ENCODE results near the gene BICD1. TPM values are rescaled to one million over a fixed set of nuclear protein-coding genes. Genes with fewer than 3 reads are reported as not detected.

The BICD1 gene
- total and polyA plus RNA-seq, 2 of the 13 experiments (the other 11 are each of a cell fraction or from before 2014, with no cell fraction given), result 4.5 to 5.2 TPM

GRCh38 chr12:32399370-32400113, 292.9 kb downstream of the BICD1 start, which contains the start of gene FGD4 (continued):
- TF ChIP-seq SP1 (IDR thresholded peaks at IDR 0.05), result no peak
- no peak; the same call in 1 of the 2 replicates for TF ChIP-seq SP1 (CRISPR knock-in tag; IDR thresholded peaks at IDR 0.05)
- TF ChIP-seq ATF7 (IDR thresholded peaks at IDR 0.05), result no peak
- TF ChIP-seq ATF7 (CRISPR knock-in tag; IDR thresholded peaks at IDR 0.05), result no peak
- no peak for TF ChIP-seq SIX1 (CRISPR knock-in tag; IDR thresholded peaks at IDR 0.05; ENCODE audit: borderline replicate concordance)
- 0 out of 2 replicates have a peak, but pooled peaks have one; percentile 46 for TF ChIP-seq ZNF557 (CRISPR knock-in tag; IDR thresholded peaks at IDR 0.05)
- peak; percentile 74; the same call in 1 of the 2 replicates for TF ChIP-seq ZNF280B (CRISPR knock-in tag; IDR thresholded peaks at IDR 0.05; ENCODE audit: borderline replicate concordance)
- TF ChIP-seq HMGXB4 (CRISPR knock-in tag; IDR thresholded peaks at IDR 0.05; ENCODE audit: borderline replicate concordance in 1 of 2, low read depth in 1 of 2), result peak; percentile 93 to 97; a peak in 3 of 4 replicates
- no peak; the same call in 1 of the 2 replicates for TF ChIP-seq ZNF276 (CRISPR knock-in tag; IDR thresholded peaks at IDR 0.05; ENCODE audit: low read depth)
- TF ChIP-seq EEA1 (CRISPR knock-in tag; IDR thresholded peaks at IDR 0.05; ENCODE audit: borderline replicate concordance), result no peak
- TF ChIP-seq ZBTB25 (CRISPR knock-in tag; IDR thresholded peaks at IDR 0.05), result peak; percentile 58; the same call in 1 of the 2 replicates
- no peak for TF ChIP-seq ATF4 (CRISPR knock-in tag; IDR thresholded peaks at IDR 0.05)

All from HepG2 (cell line).